ENCODE measurements around the gene PCCB. TPM values are rescaled to one million over a fixed set of nuclear protein-coding genes. Genes with fewer than 3 reads are reported as not detected.

Gene PCCB
- total RNA-seq, 2 donors from 2014 or later: 43.9 to 53.5 TPM

Other genes starting within 250 kb of the PCCB start
- 10 to 100 TPM; 71.0 to 71.6 TPM for gene MSL2, start 54.0 kb upstream of the PCCB start, total RNA-seq

Measured in activated T-cell treated with anti-CD3 and anti-CD28 coated beads, Interleukin-2, amount 50 U/mL, for 72 hours (primary cell).